Endothelial cell of umbilical vein (primary cell): ENCODE data around the gene SERINC2. TPM values are rescaled to one million over a fixed set of nuclear protein-coding genes. Genes with fewer than 3 reads are reported as not detected.

Source experiments
- BruUV-seq: library from RNA; stranded (reverse); fragments of 400-500 nt; replicated peaks from 2 replicates; lab custom pipeline; 2021; lab: Mats Ljungman, UMichigan
- CTCF ChIA-PET: fragments of 300-600, 350-600 bp; sonication (Branson Sonifier 250); formaldehyde crosslinking; loops from one replicate; lab custom pipeline; 2021; ENCODE audit warnings: antibody characterized with exemption, inconsistent platforms; lab: Charles Lee
- POLR2A ChIA-PET: fragments of 300-600, 350-600 bp; sonication (Branson Sonifier 250); formaldehyde crosslinking; loops from one replicate; lab custom pipeline; 2021; ENCODE audit warnings: antibody characterized with exemption, inconsistent platforms; lab: Charles Lee
- DNase-seq: peaks from one replicate; pipeline ENCODE4 v3.0.0-alpha.2; 2011; ENCODE audit warnings: low read depth, low spot score
- FAIRE-seq: peaks from 2 replicates; lab custom pipeline; 2011; peaks lifted over from hg19 to GRCh38; lab: Jason Lieb, UNC
- H2AFZ ChIP-seq: 2 replicates; pipeline ENCODE4 v1.6.0; 2012; ENCODE audit warnings: low read depth, low read length, control low read depth, inconsistent platforms
- H3K27ac ChIP-seq: 2 replicates; pipeline ENCODE4 v1.5.1; 2011; ENCODE audit warnings: low read depth, mild to moderate bottlenecking, control low read depth, low read length, moderate library complexity; ENCODE audit not compliant: insufficient read depth
- H3K27me3 ChIP-seq, 2 experiments: 2 replicates each; pipeline versions ENCODE4 v1.6.0 to v1.6.1; 2011; ENCODE audit warnings: low read length in 2 of 2, mixed read lengths in 1 of 2; ENCODE audit not compliant: control insufficient read depth in 2 of 2, insufficient read depth in 2 of 2
- H3K36me3 ChIP-seq, 2 experiments: 2 replicates in 1 of 2; 3 replicates in 1 of 2; pipeline ENCODE4 v1.5.1; 2011; ENCODE audit warnings: low read length in 2 of 2, mild to moderate bottlenecking in 1 of 2, moderate library complexity in 1 of 2; ENCODE audit not compliant: control insufficient read depth in 2 of 2, insufficient read depth in 2 of 2; ENCODE audit errors: extremely low read depth in 1 of 2
- H3K4me1 ChIP-seq: 3 replicates; pipeline ENCODE4 v1.5.1; 2011; ENCODE audit warnings: mild to moderate bottlenecking, low read length; ENCODE audit not compliant: control insufficient read depth, insufficient read depth; ENCODE audit errors: extremely low read depth
- H3K4me2 ChIP-seq: 2 replicates; pipeline ENCODE4 v1.6.1; 2011; ENCODE audit warnings: low read length, control low read depth, mixed read lengths; ENCODE audit not compliant: insufficient read depth
- H3K4me3 ChIP-seq, 3 experiments: fragments of 200-600 bp in 1 of 3; sonication (generic), shearing (Covaris generic) in 1 of 3; replicated peaks in 1 of 3; 2 replicates each; pipeline ENCODE4 v1.5.1; 2011 to 2016; ENCODE audit warnings: control low read depth in 3 of 3, low read length in 3 of 3, mild to moderate bottlenecking in 2 of 3, inconsistent platforms in 1 of 3, low read depth in 1 of 3, moderate library complexity in 1 of 3; ENCODE audit not compliant: insufficient read depth in 1 of 3
- H3K79me2 ChIP-seq: 2 replicates; pipeline ENCODE4 v1.6.0; 2012; ENCODE audit warnings: low read length, inconsistent platforms; ENCODE audit not compliant: control insufficient read depth, insufficient read depth
- H3K9ac ChIP-seq: replicated peaks from 2 replicates; pipeline ENCODE3; 2011; ENCODE audit warnings: low read length, control low read depth; ENCODE audit not compliant: insufficient read depth; ENCODE audit errors: extremely low read depth
- H3K9me1 ChIP-seq: replicated peaks from 3 replicates; pipeline ENCODE4 v1.6.0; 2011; ENCODE audit warnings: mild to moderate bottlenecking, low read length; ENCODE audit not compliant: control insufficient read depth, insufficient read depth; ENCODE audit errors: extremely low read depth
- H3K9me3 ChIP-seq: replicated peaks from 2 replicates; pipeline ENCODE4 v1.5.1; 2012; ENCODE audit warnings: low read length, inconsistent platforms; ENCODE audit not compliant: control insufficient read depth, insufficient read depth
- H4K20me1 ChIP-seq: replicated peaks from 2 replicates; pipeline ENCODE3; 2011; ENCODE audit warnings: mild to moderate bottlenecking, low read length; ENCODE audit not compliant: control insufficient read depth, insufficient read depth; ENCODE audit errors: extremely low read depth
- CTCF ChIP-seq, 2 donors: IDR thresholded peaks; 1 replicate in 1 of 2; 2 replicates in 1 of 2; pipeline ENCODE4 v1.5.1; 2011; ENCODE audit warnings: low read length in 2 of 2, mild to moderate bottlenecking in 2 of 2, moderate library complexity in 2 of 2, control low read depth in 1 of 2, inconsistent platforms in 1 of 2, low read depth in 1 of 2; ENCODE audit not compliant: insufficient read depth in 1 of 2; ENCODE audit errors: extremely low read depth in 1 of 2
- EZH2 ChIP-seq: IDR thresholded peaks from 2 replicates; pipeline ENCODE4 v1.6.1; 2012; ENCODE audit warnings: borderline replicate concordance, low read depth, mild to moderate bottlenecking, moderate library complexity, low read length, inconsistent platforms; ENCODE audit not compliant: severe bottlenecking
- FOS ChIP-seq: IDR thresholded peaks from 2 replicates; pipeline ENCODE4 v1.6.1; 2011; ENCODE audit warnings: mild to moderate bottlenecking, low read length, moderate library complexity, borderline replicate concordance; ENCODE audit not compliant: insufficient read depth
- GATA2 ChIP-seq: IDR thresholded peaks from 2 replicates; pipeline ENCODE4 v1.7.0; 2011; ENCODE audit warnings: low read depth, mild to moderate bottlenecking, moderate library complexity, mixed read lengths, low read length; ENCODE audit not compliant: insufficient read length, insufficient read depth
- JUN ChIP-seq: IDR thresholded peaks from 2 replicates; pipeline ENCODE4 v1.6.1; 2011; ENCODE audit warnings: borderline replicate concordance, low read depth; ENCODE audit not compliant: insufficient read length, insufficient read depth
- MAX ChIP-seq: IDR thresholded peaks from 2 replicates; pipeline ENCODE4 v1.6.1; 2011; ENCODE audit not compliant: insufficient read depth, insufficient read length
- MYC ChIP-seq: IDR thresholded peaks from one replicate; pipeline ENCODE4 v1.6.1; 2011; ENCODE audit warnings: mild to moderate bottlenecking, low read depth, low read length
- POLR2A ChIP-seq: IDR thresholded peaks from 2 replicates; pipeline ENCODE4 v1.6.1; 2012; ENCODE audit warnings: low read depth, mild to moderate bottlenecking, control low read depth, low read length
- POLR2AphosphoS5 ChIP-seq: IDR thresholded peaks from 2 replicates; pipeline ENCODE4 v1.6.1; 2012; ENCODE audit warnings: low read depth, mild to moderate bottlenecking, control low read depth, low read length, moderate library complexity; ENCODE audit not compliant: insufficient read depth
- dilution Hi-C: fragments of 300-500 bp; cut with MboI; formaldehyde crosslinking; loops from one replicate; pipeline ENCODE4 v1.15.0; 2019; ENCODE audit warnings: low sequenced_read_pairs; ENCODE audit not compliant: extremely low pct_ligation_motif_present
- intact Hi-C: fragments of 100-400 bp; cut with micrococcal nuclease; formaldehyde crosslinking; loops from one replicate; pipeline ENCODE4 v1.10.0; 2022
- polyA plus RNA-seq, 4 experiments: library from polyadenylated mRNA; depleted of rRNA in 3 of 4; stranded (reverse) in 3 of 4; unstranded in 1 of 4; fragments of >200 nt; gene quantifications; 2 replicates each; pipeline versions ENCODE4 v1.2.1 to v1.2.3, GENCODE V29; 2011 to 2012; ENCODE audit warnings: missing spikeins in 1 of 4
- total RNA-seq: library from RNA; stranded (reverse); gene quantifications from 2 replicates; pipeline ENCODE4 v1.2.3, GENCODE V29; 2021

Gene SERINC2
- total and polyA plus RNA-seq, 2 donors (not counting 3 experiments of a cell fraction or from before 2014, with no cell fraction given): 19.4 to 34.6 TPM

GRCh38 chr1:31439276-31439675, 26.3 kb downstream of the SERINC2 start:
- BruUV-seq: no TSS peak
- Histone ChIP-seq H3K36me3 (no peaks in the 10 kb centered on the region), H3K27me3 (no peaks in the 10 kb centered on the region), H3K4me2 (no peak overlapping the region), H3K9me3 (no peaks in the 10 kb centered on the region), H4K20me1 (no peaks in the 10 kb centered on the region), H3K4me1 (no peaks in the 10 kb centered on the region), H3K27ac (no peak overlapping the region), H3K4me3 (no peak overlapping the region), H3K9me1 (no peaks in the 10 kb centered on the region), H2AFZ (no peak overlapping the region), H3K79me2 (no peaks in the 10 kb centered on the region), H3K9ac (no peak overlapping the region)
- no peak for FAIRE-seq
- CTCF ChIA-PET: no interaction called here
- DNase-seq: no peak
- intact Hi-C loops (no loop called here), dilution Hi-C loops (no loop called here)
- POLR2A ChIA-PET: no interaction called here
- TF ChIP-seq GATA2: no peak
- TF ChIP-seq CTCF (IDR thresholded peaks at IDR 0.05; ENCODE audit: extremely low read depth in 1 of 2, insufficient read depth in 1 of 2, low read depth in 1 of 2, low read length in 2 of 2): no peak
- TF ChIP-seq EZH2: no peak
- no peak for TF ChIP-seq FOS
- TF ChIP-seq MYC: no peak
- TF ChIP-seq MAX: no peak
- TF ChIP-seq POLR2A: no peak
- no peak for TF ChIP-seq POLR2AphosphoS5
- no peak for TF ChIP-seq JUN
